ENCODE measurements around the gene KIF2C.

Gene KIF2C

GRCh38 chr1:44788120-44788860 lies 48.7 kb downstream of the KIF2C start, which contains the start of gene BEST4:
Gene BEST4 (minus strand): TSS chr1:44788170. CDS start chr1:44787705, 465 bp downstream.
- intact Hi-C loops (cut with DNase I) = no loop called here
- peak in 3 of 10 donors; percentile 24 to 45 (median 39) for DNase-seq

DNA sequence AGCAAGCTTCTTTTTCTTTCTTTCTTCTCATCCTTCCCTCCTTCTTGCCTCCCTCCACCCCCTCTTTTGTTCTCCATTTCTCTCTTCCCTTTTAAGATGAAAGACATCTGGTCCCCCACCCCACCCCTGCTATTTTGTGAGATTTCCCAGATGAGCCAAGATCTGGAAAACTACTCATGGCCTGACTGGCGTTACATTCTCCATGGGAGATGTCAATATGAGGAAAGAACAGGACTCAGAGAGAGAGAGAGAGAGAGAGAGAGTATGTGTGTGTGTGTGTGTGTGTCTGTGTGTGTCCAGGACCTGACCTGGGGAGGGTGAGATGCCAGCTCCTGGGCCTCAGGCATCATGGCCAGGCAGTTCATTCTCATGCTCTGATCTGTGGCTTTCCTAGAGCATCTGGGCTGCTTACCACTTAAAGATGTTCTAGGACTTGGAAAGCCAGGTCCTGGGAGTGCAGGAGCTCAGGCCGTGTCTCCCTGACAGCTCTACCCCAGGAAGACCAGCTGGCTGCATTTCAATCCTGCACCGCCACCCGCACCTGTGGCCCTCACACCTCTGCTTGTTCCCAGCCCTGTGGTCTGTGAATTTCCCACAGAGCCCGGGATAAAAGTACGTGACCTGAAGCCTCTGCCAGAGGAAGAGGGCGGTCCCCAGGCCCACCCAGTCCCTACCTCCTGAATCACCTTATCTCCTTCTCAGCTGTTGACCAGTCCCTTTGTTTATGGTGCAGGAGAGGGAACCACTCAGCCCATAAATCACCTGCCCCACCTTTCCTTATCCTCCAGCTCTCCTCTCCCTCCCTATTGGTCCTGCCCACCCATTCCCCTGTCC lies 51.5 kb downstream of the KIF2C start:
- intact Hi-C loops (cut with DNase I) = no loop called here
- peak in 3 of 10 donors; percentile 28 to 62 (median 37) for DNase-seq

DNA sequence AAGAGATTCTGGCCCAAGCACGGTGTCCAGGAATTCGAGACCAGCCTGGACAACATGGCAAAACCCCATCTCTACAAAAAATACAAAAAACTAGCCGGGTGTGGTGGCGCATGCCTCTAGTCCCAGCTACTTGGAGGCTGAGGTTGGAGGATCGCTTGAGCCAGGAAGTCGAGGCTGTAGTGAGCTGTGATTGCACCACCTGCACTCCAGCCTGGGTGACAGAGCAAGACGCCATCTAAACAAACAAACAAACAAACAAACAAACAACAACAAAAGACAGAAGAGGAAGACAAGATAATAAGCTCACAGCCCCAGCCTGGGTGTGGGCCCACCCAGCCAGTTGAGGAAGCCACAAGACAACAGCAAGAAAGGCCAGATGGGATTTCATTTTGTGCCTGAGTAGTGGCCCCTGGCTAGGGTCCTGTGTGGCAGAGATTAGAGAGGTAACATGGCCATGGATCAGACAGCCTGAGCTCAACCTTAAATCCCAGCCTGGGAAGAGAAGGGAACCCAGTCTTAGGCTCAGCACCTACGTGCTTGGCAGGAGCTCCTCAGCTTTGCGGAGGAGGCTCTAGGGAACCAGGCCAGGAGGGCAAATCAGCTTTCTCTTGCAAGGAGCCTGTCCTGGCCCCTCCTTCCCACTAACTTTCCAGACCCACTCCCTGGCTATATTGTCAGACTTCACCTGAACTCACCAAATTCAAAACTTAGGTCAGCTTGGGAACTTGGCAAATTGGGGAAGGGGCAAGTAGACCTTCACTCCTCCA lies 53.3 kb downstream of the KIF2C start:
- intact Hi-C loops (cut with DNase I) = no loop called here
- peak in 1 of 10 donors; percentile 14 for DNase-seq

DNA sequence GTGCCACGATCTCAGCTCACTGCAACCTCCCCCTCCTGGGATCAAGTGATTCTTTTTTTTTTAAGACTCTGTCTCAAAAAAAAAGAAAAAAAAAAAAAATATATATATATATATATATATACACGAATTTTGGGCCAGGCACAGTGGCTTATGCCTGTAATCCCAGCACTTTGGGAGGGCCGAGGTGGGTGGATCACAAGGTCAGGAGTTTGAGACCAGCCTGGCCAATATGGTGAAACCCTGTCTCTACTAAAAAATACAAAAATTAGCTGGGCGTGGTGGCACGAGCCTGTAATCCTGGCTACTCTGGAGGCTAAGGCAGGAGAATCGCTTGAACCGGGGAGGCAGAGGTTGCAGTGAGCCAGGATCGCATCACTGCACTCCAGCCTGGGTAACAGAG lies 58.2 kb downstream of the KIF2C start:
- intact Hi-C loops (cut with DNase I) = loop anchor here (5.0 kb wide), 1 partner anchor 214 kb away; the partner anchor contains the start of genes HECTD3 and UROD
- peak in 3 of 10 donors; percentile 22 to 29 (median 27) for DNase-seq

GRCh38 chr1:44798481-44799365 lies 59.1 kb downstream of the KIF2C start:
- DNase-seq = peak in 3 of 10 donors; percentile 48 to 80 (median 59)
- intact Hi-C loops (cut with DNase I) = loop anchor here (5.0 kb wide), 1 partner anchor 214 kb away; the partner anchor contains the start of genes HECTD3 and UROD

GRCh38 chr1:44799770-44800584 lies 60.3 kb downstream of the KIF2C start, which contains the start of gene PLK3:
Gene PLK3 (plus strand): TSS chr1:44800377. CDS start chr1:44800464, 87 bp downstream.
- intact Hi-C loops (cut with DNase I) = loop anchor here (5.0 kb wide), 1 partner anchor 212 kb away; the partner anchor contains the start of genes HECTD3 and UROD
- peak; percentile 96 to 100 (median 98) for DNase-seq

GRCh38 chr1:44801491-44802305 lies 62.1 kb downstream of the KIF2C start:
- DNase-seq = peak in 3 of 10 donors; percentile 29 to 76 (median 52)
- intact Hi-C loops (cut with DNase I) = no loop called here

DNA sequence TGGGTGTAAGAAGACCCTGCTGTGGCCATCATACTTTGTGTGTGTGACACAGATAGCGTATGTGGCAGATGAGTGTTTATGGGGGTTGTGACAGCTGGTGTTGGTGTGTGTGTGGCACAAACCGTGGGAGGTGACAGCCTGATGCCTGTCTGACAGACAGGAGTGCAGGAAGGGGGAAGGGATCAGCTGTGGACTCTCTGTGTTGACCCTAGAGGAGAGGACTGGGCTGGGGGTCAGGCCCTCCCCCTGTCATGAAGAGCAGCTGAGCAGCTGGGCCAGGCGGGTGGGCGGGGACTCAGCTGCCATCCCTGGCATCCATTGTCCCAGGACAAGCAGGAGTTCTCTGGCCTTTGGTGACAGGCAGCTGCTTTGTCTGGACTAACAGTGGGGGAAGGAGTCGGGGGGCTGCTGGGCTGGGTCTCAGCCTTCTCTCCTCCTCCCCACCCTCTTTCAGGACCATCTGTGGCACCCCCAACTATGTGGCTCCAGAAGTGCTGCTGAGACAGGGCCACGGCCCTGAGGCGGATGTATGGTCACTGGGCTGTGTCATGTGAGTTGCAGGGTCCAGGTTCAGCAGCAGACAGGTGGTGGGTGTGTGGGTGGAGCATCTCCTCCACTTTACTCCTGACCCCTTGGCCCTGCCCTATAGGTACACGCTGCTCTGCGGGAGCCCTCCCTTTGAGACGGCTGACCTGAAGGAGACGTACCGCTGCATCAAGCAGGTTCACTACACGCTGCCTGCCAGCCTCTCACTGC lies 62.8 kb downstream of the KIF2C start:
- peak in 5 of 10 donors; percentile 52 to 94 (median 77) for DNase-seq
- intact Hi-C loops (cut with DNase I) = no loop called here

DNA sequence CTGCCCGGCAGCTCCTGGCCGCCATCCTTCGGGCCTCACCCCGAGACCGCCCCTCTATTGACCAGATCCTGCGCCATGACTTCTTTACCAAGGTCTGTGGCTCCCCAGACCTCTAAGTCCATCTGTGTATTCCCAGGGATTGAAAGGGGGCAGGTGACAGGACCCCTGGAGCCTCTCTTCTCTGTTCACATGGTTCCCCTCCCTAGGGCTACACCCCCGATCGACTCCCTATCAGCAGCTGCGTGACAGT lies 63.4 kb downstream of the KIF2C start:
- peak in 1 of 10 donors; percentile 21 for DNase-seq
- intact Hi-C loops (cut with DNase I) = no loop called here

- DNase-seq = peak in 3 of 10 donors; percentile 33 to 66 (median 57)
- intact Hi-C loops (cut with DNase I) = no loop called here
These were observed 63.9 kb downstream of the KIF2C start for GRCh38 chr1:44803312-44804095.

DNA sequence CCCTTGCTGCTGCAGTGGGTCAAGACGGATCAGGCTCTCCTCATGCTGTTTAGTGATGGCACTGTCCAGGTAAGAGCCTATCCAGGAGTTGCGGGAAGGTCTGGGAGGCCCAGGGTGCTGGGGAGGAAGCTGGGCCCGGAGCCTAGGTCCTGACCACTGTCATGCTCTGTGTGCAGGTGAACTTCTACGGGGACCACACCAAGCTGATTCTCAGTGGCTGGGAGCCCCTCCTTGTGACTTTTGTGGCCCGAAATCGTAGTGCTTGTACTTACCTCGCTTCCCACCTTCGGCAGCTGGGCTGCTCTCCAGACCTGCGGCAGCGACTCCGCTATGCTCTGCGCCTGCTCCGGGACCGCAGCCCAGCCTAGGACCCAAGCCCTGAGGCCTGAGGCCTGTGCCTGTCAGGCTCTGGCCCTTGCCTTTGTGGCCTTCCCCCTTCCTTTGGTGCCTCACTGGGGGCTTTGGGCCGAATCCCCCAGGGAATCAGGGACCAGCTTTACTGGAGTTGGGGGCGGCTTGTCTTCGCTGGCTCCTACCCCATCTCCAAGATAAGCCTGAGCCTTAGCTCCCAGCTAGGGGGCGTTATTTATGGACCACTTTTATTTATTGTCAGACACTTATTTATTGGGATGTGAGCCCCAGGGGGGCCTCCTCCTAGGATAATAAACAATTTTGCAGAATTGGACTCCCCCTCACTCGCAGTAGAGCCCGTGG lies 65.8 kb downstream of the KIF2C start:
- peak in 3 of 10 donors; percentile 29 to 82 (median 39) for DNase-seq
- intact Hi-C loops (cut with DNase I) = no loop called here

DNA sequence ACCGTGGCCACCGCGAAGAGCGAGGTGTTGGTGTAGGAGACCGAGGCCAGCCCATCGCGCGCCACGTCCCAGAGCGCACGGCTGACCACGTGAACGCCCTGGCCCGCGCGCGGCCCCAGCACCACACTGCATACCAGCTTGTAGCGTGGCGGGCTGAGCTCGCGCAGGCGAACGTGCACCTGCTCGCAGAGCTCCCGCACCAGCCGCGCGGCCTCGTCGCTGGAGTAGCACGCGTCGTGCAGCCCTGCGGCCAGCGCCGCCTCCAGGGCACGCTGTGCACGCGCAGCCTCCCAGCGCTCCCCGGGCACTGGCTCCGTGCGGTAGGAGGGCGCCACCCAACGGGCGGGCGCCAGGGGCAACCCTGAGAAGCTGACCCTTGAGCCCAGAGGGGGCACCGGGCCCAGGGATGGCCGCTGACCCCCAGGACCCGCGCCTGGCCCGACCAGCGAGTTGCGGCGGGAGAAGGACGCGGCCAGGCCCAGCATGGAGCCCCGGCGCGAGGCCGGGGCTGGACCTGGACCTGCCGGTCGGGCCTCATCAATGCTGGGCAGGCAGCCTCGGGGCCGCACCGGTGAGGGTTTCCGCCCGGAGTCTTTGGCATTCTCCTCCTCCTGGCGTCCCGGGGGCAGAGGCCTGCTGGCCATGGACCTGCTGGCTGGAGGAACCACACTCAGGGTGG lies 66.5 kb downstream of the KIF2C start:
- intact Hi-C loops (cut with DNase I) = no loop called here
- peak in 3 of 10 donors; percentile 59 to 77 (median 63) for DNase-seq

- DNase-seq = peak in 2 of 10 donors; percentile 18 to 20
- intact Hi-C loops (cut with DNase I) = no loop called here
These were observed 67.2 kb downstream of the KIF2C start, which contains the start of gene DYNLT4 for GRCh38 chr1:44806704-44807363. Gene DYNLT4 (minus strand): TSS chr1:44807351. CDS start chr1:44806668, 683 bp downstream.

DNA sequence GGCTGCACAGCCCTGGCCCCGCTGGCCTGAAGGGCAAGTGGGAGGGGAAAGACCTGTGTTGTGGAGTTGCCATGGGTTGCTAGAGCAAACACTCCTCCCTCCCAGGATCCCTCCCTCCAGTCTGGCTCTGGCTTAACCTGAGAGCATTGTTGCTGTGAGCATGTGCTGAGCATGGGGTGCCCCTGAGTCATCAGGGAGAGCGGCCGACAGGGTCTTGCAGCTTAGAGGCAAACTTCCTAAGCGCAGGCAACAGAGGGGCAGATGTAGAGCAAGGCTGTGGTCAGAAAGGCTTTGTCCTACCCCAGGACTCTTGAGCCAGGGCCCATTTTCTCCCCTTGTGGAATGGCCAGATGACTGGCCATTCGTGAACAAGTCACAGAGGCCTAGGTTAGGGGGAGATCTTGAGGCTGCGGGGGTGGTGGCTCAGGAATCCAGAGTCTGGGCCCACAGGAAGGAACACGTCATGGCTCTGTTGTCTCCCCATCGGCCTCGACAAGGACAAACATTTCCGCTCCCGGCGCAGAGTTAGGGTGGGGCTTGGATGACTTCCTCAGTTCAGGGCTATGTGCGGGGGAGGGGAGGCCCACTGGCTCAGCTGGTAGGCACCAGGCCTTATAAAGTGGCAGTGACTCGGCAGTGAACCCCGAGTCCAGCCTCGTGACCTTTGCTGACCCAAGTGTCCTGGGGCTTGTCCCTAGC lies 67.9 kb downstream of the KIF2C start:
- intact Hi-C loops (cut with DNase I) = no loop called here
- DNase-seq = peak; percentile 39 to 94 (median 70)
